HepG2 (cell line): ENCODE measurements around the gene TTLL10. TPM values are rescaled to one million over a fixed set of nuclear protein-coding genes. Genes with fewer than 3 reads are reported as not detected.

Experiments
- BORCS8-MEF2B ChIP-seq: sonication (generic); formaldehyde crosslinking; IDR thresholded peaks from 2 replicates; pipeline ENCODE4 v1.8.0; 2022; ENCODE audit warnings: mild to moderate bottlenecking, missing genetic modification reagents
- GRHL1 ChIP-seq: sonication (generic); formaldehyde crosslinking; conservative IDR thresholded peaks from 2 replicates; pipeline ENCODE4 v1.8.0; 2022; ENCODE audit warnings: missing genetic modification reagents
- HINFP ChIP-seq: sonication (generic); formaldehyde crosslinking; IDR thresholded peaks from 2 replicates; pipeline ENCODE4 v1.4.0; 2020; ENCODE audit warnings: low read depth, mild to moderate bottlenecking, missing genetic modification reagents
- HMGXB3 ChIP-seq: sonication (generic); formaldehyde crosslinking; IDR thresholded peaks from 2 replicates; pipeline ENCODE4 v1.4.0; 2020; ENCODE audit warnings: missing genetic modification reagents, borderline replicate concordance
- IKZF4 ChIP-seq: sonication (generic); formaldehyde crosslinking; IDR thresholded peaks from 2 replicates; pipeline ENCODE4 v1.5.1; 2020; ENCODE audit warnings: borderline replicate concordance, mild to moderate bottlenecking, low read depth, missing genetic modification reagents; ENCODE audit errors: not compliant biosample characterization
- ISL2 ChIP-seq: sonication (generic); formaldehyde crosslinking; IDR thresholded peaks from 2 replicates; pipeline ENCODE4 v1.5.0; 2020; ENCODE audit warnings: missing genetic modification reagents
- KDM1A ChIP-seq: IDR thresholded peaks from 2 replicates; pipeline ENCODE4 v1.6.1; 2016; ENCODE audit warnings: missing compliant biosample characterization
- MYNN ChIP-seq: sonication (generic); formaldehyde crosslinking; IDR thresholded peaks from 2 replicates; pipeline ENCODE4 v1.4.0; 2020; ENCODE audit warnings: mild to moderate bottlenecking, low read depth, missing genetic modification reagents
- NR2F6 ChIP-seq, 2 experiments: IDR thresholded peaks; 2 replicates each; pipeline ENCODE4 v1.6.1; 2016; ENCODE audit warnings: antibody characterized with exemption in 1 of 2, mild to moderate bottlenecking in 1 of 2
- POLR2A ChIP-seq, 2 experiments: IDR thresholded peaks; 2 replicates each; pipeline ENCODE4 v1.6.1; 2011; ENCODE audit warnings: low read depth in 2 of 2, low read length in 2 of 2, mild to moderate bottlenecking in 1 of 2, moderate library complexity in 1 of 2; ENCODE audit not compliant: insufficient read depth in 1 of 2
- RAD21 ChIP-seq: fragments of 450-650 bp; formaldehyde crosslinking; IDR thresholded peaks from 2 replicates; pipeline ENCODE4 v1.5.0; 2020; ENCODE audit warnings: mild to moderate bottlenecking
- TBX3 ChIP-seq: fragments of 450-650 bp; IDR thresholded peaks from 2 replicates; pipeline ENCODE4 v1.6.1; 2017; ENCODE audit warnings: antibody characterized with exemption, mild to moderate bottlenecking, inconsistent platforms, borderline replicate concordance
- ZMYM3 ChIP-seq: sonication (generic); formaldehyde crosslinking; IDR thresholded peaks from 2 replicates; pipeline ENCODE4 v1.5.1; 2020; ENCODE audit warnings: mild to moderate bottlenecking, missing genetic modification reagents
- ZNF331 ChIP-seq: sonication (generic); formaldehyde crosslinking; IDR thresholded peaks from 2 replicates; pipeline ENCODE4 v1.4.0; 2020; ENCODE audit warnings: missing genetic modification reagents
- ZNF430 ChIP-seq: sonication (generic); formaldehyde crosslinking; IDR thresholded peaks from 2 replicates; pipeline ENCODE4 v1.9.0; 2021; ENCODE audit warnings: mild to moderate bottlenecking, missing genetic modification reagents
- ZNF770 ChIP-seq: sonication (generic); formaldehyde crosslinking; IDR thresholded peaks from 2 replicates; pipeline ENCODE4 v1.5.0; 2020; ENCODE audit warnings: mild to moderate bottlenecking, missing genetic modification reagents
- ZNF800 ChIP-seq: sonication (generic); formaldehyde crosslinking; IDR thresholded peaks from 2 replicates; pipeline ENCODE4 v1.4.0; 2020; ENCODE audit warnings: missing genetic modification reagents
- polyA plus RNA-seq, 8 experiments: library from polyadenylated mRNA; depleted of rRNA in 3 of 8; stranded (reverse) in 7 of 8; unstranded in 1 of 8; fragments of >200 nt; fragmentation: Illumina TruSeq in 4 of 8; extraction: Trizol in 4 of 8; gene quantifications; 2 replicates each; pipeline versions ENCODE4 v1.2.1 to v1.2.3, GENCODE V29; 2011 to 2016; ENCODE audit warnings: low read depth in 4 of 8, missing spikeins in 1 of 8, mixed read lengths in 1 of 8; ENCODE audit not compliant: insufficient read depth in 1 of 8
- total RNA-seq, 5 experiments: library from RNA; depleted of rRNA; stranded (reverse); fragments of >200 nt; fragmentation: Illumina TruSeq; extraction: Trizol; gene quantifications; 2 replicates each; pipeline ENCODE4 v1.2.3, GENCODE V29; 2016; ENCODE audit warnings: low read depth in 1 of 5

The TTLL10 gene
- total and polyA plus RNA-seq, 2 of the 13 experiments (the other 11 are each of a cell fraction or from before 2014, with no cell fraction given): not detected

- TF ChIP-seq MYNN (CRISPR knock-in tag) (no peak), ZNF430 (CRISPR knock-in tag) (no peak), TBX3 (no peak), BORCS8-MEF2B (no peak), NR2F6 (IDR thresholded peaks at IDR 0.05) (no peak), NR2F6 (CRISPR knock-in tag; IDR thresholded peaks at IDR 0.05) (no peak), KDM1A (CRISPR knock-in tag) (peak; percentile 65; the same call in 1 of the 2 replicates), ZMYM3 (CRISPR knock-in tag) (peak; percentile 68; the same call in 1 of the 2 replicates), IKZF4 (CRISPR knock-in tag) (no peak), RAD21 (CRISPR knock-in tag) (peak; percentile 36; the same call in 1 of the 2 replicates), ISL2 (CRISPR knock-in tag) (peak; percentile 33; the same call in 1 of the 2 replicates), HMGXB3 (CRISPR knock-in tag) (no peak), GRHL1 (CRISPR knock-in tag) (no peak), ZNF800 (CRISPR knock-in tag) (0 out of 2 replicates have a peak, but pooled peaks have one; percentile 14), POLR2A (IDR thresholded peaks at IDR 0.05; ENCODE audit: insufficient read depth in 1 of 2, low read depth in 2 of 2, low read length in 2 of 2) (0 out of 4 replicates have a peak, but pooled peaks of 1 of the 2 experiments have one; percentile 11), ZNF770 (CRISPR knock-in tag) (peak; percentile 90), ZNF331 (CRISPR knock-in tag) (no peak), HINFP (CRISPR knock-in tag) (no peak)
Measured at GRCh38 chr1:1230656-1231399, 57.1 kb downstream of the TTLL10 start (continued).
